Astrocyte (in vitro differentiated cells and primary cell): ENCODE results near the gene CRP. TPM values are rescaled to one million over a fixed set of nuclear protein-coding genes. Genes with fewer than 3 reads are reported as not detected.

ENCODE experiments used
- DNase-seq: peaks from one replicate; pipeline ENCODE4 v3.0.0-alpha.2; 2010; ENCODE audit warnings: low read depth
- FAIRE-seq: peaks from 2 replicates; lab custom pipeline; 2011; peaks lifted over from hg19 to GRCh38; lab: Jason Lieb, UNC
- H2AFZ ChIP-seq: 2 replicates; pipeline ENCODE4 v1.6.0; 2012; ENCODE audit warnings: low read depth, low read length, inconsistent platforms
- H3K27ac ChIP-seq: 2 replicates; pipeline ENCODE4 v1.5.1; 2011; ENCODE audit warnings: low read depth, low read length, inconsistent platforms
- H3K27me3 ChIP-seq: 2 replicates; pipeline ENCODE4 v1.6.0; 2011; ENCODE audit warnings: low read length, inconsistent platforms; ENCODE audit not compliant: insufficient read depth
- H3K36me3 ChIP-seq: 2 replicates; pipeline ENCODE4 v1.5.1; 2011; ENCODE audit warnings: low read length, inconsistent platforms; ENCODE audit not compliant: insufficient read depth
- H3K4me1 ChIP-seq: 2 replicates; pipeline ENCODE4 v1.5.1; 2011; ENCODE audit warnings: low read length, inconsistent platforms; ENCODE audit not compliant: insufficient read depth
- H3K4me2 ChIP-seq: 2 replicates; pipeline ENCODE4 v1.6.0; 2012; ENCODE audit warnings: low read length, inconsistent platforms
- H3K4me3 ChIP-seq: 2 replicates; pipeline ENCODE4 v1.5.1; 2011; ENCODE audit warnings: low read depth, mild to moderate bottlenecking, low read length, inconsistent platforms; ENCODE audit not compliant: insufficient read depth
- H3K79me2 ChIP-seq: 2 replicates; pipeline ENCODE4 v1.6.0; 2012; ENCODE audit warnings: mild to moderate bottlenecking, low read length, inconsistent platforms; ENCODE audit not compliant: insufficient read depth
- H3K9ac ChIP-seq: 2 replicates; pipeline ENCODE4 v1.6.0; 2012; ENCODE audit warnings: mild to moderate bottlenecking, low read length, inconsistent platforms
- H3K9me3 ChIP-seq: 2 replicates; pipeline ENCODE4 v1.5.1; 2012; ENCODE audit warnings: low read depth, mild to moderate bottlenecking, low read length, inconsistent platforms; ENCODE audit not compliant: insufficient read depth
- H4K20me1 ChIP-seq: 2 replicates; pipeline ENCODE4 v1.6.0; 2012; ENCODE audit warnings: low read length, inconsistent platforms; ENCODE audit not compliant: insufficient read depth
- H3K27ac Mint-ChIP-seq: one replicate; pipeline ENCODE4 v1.8.0; 2021; ENCODE audit warnings: mild to moderate bottlenecking, mixed read lengths; ENCODE audit not compliant: unreplicated experiment
- H3K27me3 Mint-ChIP-seq: one replicate; pipeline ENCODE4 v1.8.0; 2021; ENCODE audit warnings: low read depth, mixed read lengths; ENCODE audit not compliant: unreplicated experiment
- H3K36me3 Mint-ChIP-seq: one replicate; pipeline ENCODE4 v1.8.0; 2021; ENCODE audit warnings: low read depth, mixed read lengths; ENCODE audit not compliant: unreplicated experiment
- H3K4me1 Mint-ChIP-seq: one replicate; pipeline ENCODE4 v1.8.0; 2021; ENCODE audit warnings: low read depth, mixed read lengths; ENCODE audit not compliant: unreplicated experiment
- H3K4me3 Mint-ChIP-seq: one replicate; pipeline ENCODE4 v1.8.0; 2021; ENCODE audit warnings: mild to moderate bottlenecking, moderate library complexity, mixed read lengths; ENCODE audit not compliant: unreplicated experiment
- H3K9me3 Mint-ChIP-seq: one replicate; pipeline ENCODE4 v1.8.0; 2021; ENCODE audit warnings: mild to moderate bottlenecking, mixed read lengths; ENCODE audit not compliant: unreplicated experiment
- CTCF ChIP-seq: IDR thresholded peaks from 2 replicates; pipeline ENCODE4 v1.5.1; 2011; ENCODE audit warnings: low read depth, mild to moderate bottlenecking, inconsistent platforms, low read length, moderate library complexity; ENCODE audit not compliant: insufficient read depth
- EZH2 ChIP-seq: IDR thresholded peaks from 2 replicates; pipeline ENCODE4 v1.6.1; 2012; ENCODE audit warnings: mild to moderate bottlenecking, low read length, inconsistent platforms; ENCODE audit not compliant: insufficient read depth
- total RNA-seq: library from RNA; stranded (reverse); gene quantifications from 2 replicates; pipeline ENCODE4 v1.2.1, GENCODE V29; 2021

CRP gene
- total RNA-seq, 1 donor from 2014 or later = not detected

- Histone ChIP-seq H3K27ac (no peak overlapping the region), H3K4me1 (no peaks in the 10 kb centered on the region), H4K20me1 (no peaks in the 10 kb centered on the region), H2AFZ (no peak overlapping the region), H3K36me3 (no peaks in the 10 kb centered on the region), H3K9me3 (no peaks in the 10 kb centered on the region), H3K9ac (no peak overlapping the region), H3K79me2 (no peaks in the 10 kb centered on the region), H3K27me3 (no peaks in the 10 kb centered on the region), H3K4me2 (no peak overlapping the region), H3K4me3 (no peak overlapping the region)
- FAIRE-seq = no peak
- H3K9me3 Mint-ChIP-seq = peaks cover 7% of the 10 kb centered on the region
- H3K4me1 Mint-ChIP-seq = no peaks in the 10 kb centered on the region
- H3K27ac Mint-ChIP-seq = no peak overlapping the region
- no peak for TF ChIP-seq EZH2
- no peak for TF ChIP-seq CTCF
- no peaks in the 10 kb centered on the region for H3K36me3 Mint-ChIP-seq
- no peaks in the 10 kb centered on the region for H3K27me3 Mint-ChIP-seq
- no peak for DNase-seq
- H3K4me3 Mint-ChIP-seq = no peak overlapping the region
These were observed 1.5 kb upstream of the CRP start for GRCh38 chr1:159715855-159716254.

- FAIRE-seq (no peak), DNase-seq (no peak)
- no peaks in the 10 kb centered on the region for H3K4me1 Mint-ChIP-seq
- Histone ChIP-seq H3K4me2 (no peak overlapping the region), H3K36me3 (no peaks in the 10 kb centered on the region), H3K27me3 (no peaks in the 10 kb centered on the region), H3K27ac (no peak overlapping the region), H4K20me1 (no peaks in the 10 kb centered on the region), H3K9me3 (no peaks in the 10 kb centered on the region), H3K4me1 (no peaks in the 10 kb centered on the region), H3K79me2 (no peaks in the 10 kb centered on the region), H2AFZ (no peak overlapping the region), H3K4me3 (no peak overlapping the region), H3K9ac (no peak overlapping the region)
- H3K27ac Mint-ChIP-seq = no peak overlapping the region
- TF ChIP-seq CTCF (no peak), EZH2 (no peak)
- peaks cover 2% of the 10 kb centered on the region for H3K9me3 Mint-ChIP-seq
- H3K36me3 Mint-ChIP-seq = no peaks in the 10 kb centered on the region
- no peaks in the 10 kb centered on the region for H3K27me3 Mint-ChIP-seq
- no peak overlapping the region for H3K4me3 Mint-ChIP-seq
These were observed 2.3 kb downstream of the CRP start for GRCh38 chr1:159712080-159712479.

- Histone ChIP-seq H3K9ac (no peak overlapping the region), H3K4me1 (no peaks in the 10 kb centered on the region), H3K79me2 (no peaks in the 10 kb centered on the region), H3K4me3 (no peak overlapping the region), H3K9me3 (no peaks in the 10 kb centered on the region), H4K20me1 (no peaks in the 10 kb centered on the region), H3K27ac (no peak overlapping the region), H3K4me2 (no peak overlapping the region), H2AFZ (no peak overlapping the region), H3K27me3 (no peaks in the 10 kb centered on the region), H3K36me3 (no peaks in the 10 kb centered on the region)
- Mint-ChIP-seq H3K4me1 (no peaks in the 10 kb centered on the region), H3K4me3 (no peak overlapping the region), H3K27ac (no peak overlapping the region), H3K9me3 (no peaks in the 10 kb centered on the region), H3K27me3 (no peaks in the 10 kb centered on the region), H3K36me3 (no peaks in the 10 kb centered on the region)
- DNase-seq (no peak), FAIRE-seq (no peak)
- TF ChIP-seq CTCF (no peak), EZH2 (no peak)
These were observed 6.7 kb downstream of the CRP start for GRCh38 chr1:159707472-159708260.
